Upper lobe of left lung (tissue), 6 donors: Measurements from ENCODE around the gene PDGFD. TPM values are rescaled to one million over a fixed set of nuclear protein-coding genes. Genes with fewer than 3 reads are reported as not detected.

Experiments used
- ATAC-seq, 2 donors: fragments of 200-7000 bp; cut with Tn5 transposase; one replicate each; pipeline ENCODE4 v1.9.1; 2022; ENCODE audit warnings: mild to moderate bottlenecking in 2 of 2, moderate library complexity in 2 of 2; ENCODE audit not compliant: low FRiP score in 2 of 2
- DNase-seq, 2 donors: peaks; one replicate each; pipeline ENCODE4 v3.0.0-alpha.2; 2019 to 2020
- H3K27ac ChIP-seq, 4 donors: fragments of 200-600 bp; sonication (generic); one replicate each; pipeline ENCODE4 v1.5.1; 2016 to 2019
- H3K27me3 ChIP-seq, 4 donors: fragments of 200-600 bp; sonication (generic); one replicate each; pipeline ENCODE4 v1.5.1; 2017 to 2019
- H3K36me3 ChIP-seq, 4 donors: fragments of 200-600 bp; sonication (generic); one replicate each; pipeline ENCODE4 v1.5.1; 2016 to 2019
- H3K4me1 ChIP-seq, 4 donors: fragments of 200-600 bp; sonication (generic); one replicate each; pipeline ENCODE4 v1.5.1; 2018 to 2019
- H3K4me3 ChIP-seq, 4 donors: fragments of 200-600 bp; sonication (generic); one replicate each; pipeline ENCODE4 v1.5.1; 2017 to 2019; ENCODE audit warnings: mild to moderate bottlenecking in 2 of 4, moderate library complexity in 1 of 4
- H3K9me3 ChIP-seq, 4 donors: fragments of 200-600 bp; sonication (generic); one replicate each; pipeline ENCODE4 v1.5.1; 2018 to 2019
- CTCF ChIP-seq, 6 experiments: fragments of 450-650 bp in 4 of 6; fragments of 200-600 bp in 2 of 6; sonication (generic) in 2 of 6; IDR thresholded peaks; one replicate each; pipeline ENCODE4 v1.5.1; 2016 to 2019; ENCODE audit warnings: antibody characterized with exemption in 6 of 6
- EP300 ChIP-seq, 4 donors: sonication (generic); formaldehyde crosslinking; IDR thresholded peaks; one replicate each; pipeline ENCODE4 v1.5.1; 2017; ENCODE audit warnings: antibody characterized with exemption in 4 of 4, control low read depth in 2 of 4
- POLR2A ChIP-seq, 4 donors: fragments of 450-650 bp; IDR thresholded peaks; one replicate each; pipeline ENCODE4 v1.5.1; 2016 to 2017; ENCODE audit warnings: antibody characterized with exemption in 4 of 4, mild to moderate bottlenecking in 2 of 4
- POLR2AphosphoS5 ChIP-seq, 2 donors: sonication (generic); formaldehyde crosslinking; IDR thresholded peaks; one replicate each; pipeline ENCODE4 v1.5.1; 2017; ENCODE audit warnings: antibody characterized with exemption in 2 of 2
- WGBS, 2 donors: methylation state at CpG; one replicate each; pipeline ENCODE4 v1.1.5; 2017 to 2018; 5-methylcytosine and 5-hydroxymethylcytosine counted together
- total RNA-seq, 6 donors: library from RNA; depleted of rRNA in 4 of 6; stranded (reverse); fragments of >200 nt in 4 of 6; gene quantifications; one replicate each; pipeline versions ENCODE4 v1.1.0 to v1.2.1, GENCODE V29; 2016 to 2021
- donor health status: DM: no; HTN: no; CAD: no; lungs with moderate emphysema.
- donor health status: DM: no; HTN: yes; CAD: no; lungs with severe emphysema.

The PDGFD gene
- total RNA-seq, 6 donors from 2014 or later: 2.1 to 6.6 (median 2.7) TPM; not detected in 1

- no peaks in the 10 kb centered on the region for H3K4me1 ChIP-seq
- no peaks in the 10 kb centered on the region for H3K9me3 ChIP-seq
- DNase-seq (no peak), ATAC-seq (no peak)
- H3K27ac ChIP-seq: no peak overlapping the region
- no peaks in the 10 kb centered on the region for H3K27me3 ChIP-seq
- no peaks in the 10 kb centered on the region for H3K36me3 ChIP-seq
- 76 to 82% methylated on average over 5 of the region's 5 CpGs for WGBS, 2 donors
- TF ChIP-seq EP300 (IDR thresholded peaks at IDR 0.05): no peak
- no peak overlapping the region for H3K4me3 ChIP-seq
Observed at GRCh38 chr11:103958475-103959215, 205.3 kb downstream of the PDGFD start.

DNA sequence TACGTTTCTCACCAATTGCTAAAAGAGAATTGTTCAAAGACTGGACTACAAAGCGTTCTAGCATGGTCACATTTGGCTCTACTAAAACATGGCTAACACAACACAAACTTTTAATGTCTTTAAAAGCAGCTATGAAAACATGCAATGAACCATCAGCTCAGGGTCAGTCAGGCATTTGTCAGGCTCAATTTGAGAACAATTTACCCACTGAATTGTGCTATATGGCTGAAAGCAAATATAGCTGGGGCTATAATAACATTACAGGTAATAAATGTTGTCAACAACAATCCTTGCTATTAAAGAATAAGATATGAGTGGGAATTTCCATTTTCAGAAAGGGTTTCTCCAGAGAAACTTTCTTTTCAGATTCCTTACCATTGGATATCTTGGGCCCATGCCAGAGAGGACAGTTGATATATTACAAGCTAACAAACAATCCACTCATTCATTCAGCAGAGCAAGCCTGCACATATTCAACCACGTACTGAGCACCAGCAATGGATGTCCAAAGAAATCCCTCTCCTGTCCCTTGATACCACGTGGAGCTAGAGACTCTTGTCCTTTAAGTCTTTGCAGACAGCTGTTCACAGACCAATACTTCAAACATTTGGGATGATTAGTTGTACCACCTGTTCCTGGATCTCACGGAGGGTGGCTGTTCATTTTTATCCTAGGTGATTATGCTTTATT, 210.0 kb downstream of the PDGFD start:
- H3K9me3 ChIP-seq: no peaks in the 10 kb centered on the region
- TF ChIP-seq CTCF (IDR thresholded peaks at IDR 0.05): no peak
- TF ChIP-seq POLR2AphosphoS5 (IDR thresholded peaks at IDR 0.05): no peak
- TF ChIP-seq EP300 (IDR thresholded peaks at IDR 0.05): no peak
- no peak for TF ChIP-seq POLR2A (IDR thresholded peaks at IDR 0.05)
- ATAC-seq: no peak
- no peaks in the 10 kb centered on the region for H3K4me1 ChIP-seq
- H3K27ac ChIP-seq: no peak overlapping the region
- no peaks in the 10 kb centered on the region for H3K36me3 ChIP-seq
- WGBS, 2 donors: 63 to 80% methylated on average over 5 of the region's 5 CpGs
- H3K4me3 ChIP-seq: peak overlapping the region in 1 of 4 donors; percentile 7
- no peak for DNase-seq
- no peaks in the 10 kb centered on the region for H3K27me3 ChIP-seq

GRCh38 chr11:103949781-103950180, 214.2 kb downstream of the PDGFD start:
- WGBS, 2 donors: 80 to 88% methylated on average over 5 of the region's 5 CpGs
- Histone ChIP-seq H3K27ac (no peak overlapping the region), H3K4me3 (no peak overlapping the region), H3K4me1 (no peaks in the 10 kb centered on the region), H3K36me3 (no peaks in the 10 kb centered on the region), H3K9me3 (no peaks in the 10 kb centered on the region), H3K27me3 (no peaks in the 10 kb centered on the region)
- TF ChIP-seq CTCF (IDR thresholded peaks at IDR 0.05) (no peak), EP300 (IDR thresholded peaks at IDR 0.05) (no peak), POLR2AphosphoS5 (IDR thresholded peaks at IDR 0.05) (no peak), POLR2A (IDR thresholded peaks at IDR 0.05) (no peak)
- ATAC-seq: no peak
- DNase-seq: no peak

- Histone ChIP-seq H3K36me3 (no peaks in the 10 kb centered on the region), H3K9me3 (no peaks in the 10 kb centered on the region), H3K4me1 (no peaks in the 10 kb centered on the region), H3K4me3 (no peak overlapping the region), H3K27ac (no peak overlapping the region), H3K27me3 (no peaks in the 10 kb centered on the region)
- WGBS, 2 donors: 47 to 49% methylated on average over 2 of the region's 2 CpGs
- no peak for DNase-seq
- TF ChIP-seq POLR2A (IDR thresholded peaks at IDR 0.05): no peak
- TF ChIP-seq CTCF (IDR thresholded peaks at IDR 0.05): no peak
- no peak for TF ChIP-seq EP300 (IDR thresholded peaks at IDR 0.05)
- TF ChIP-seq POLR2AphosphoS5 (IDR thresholded peaks at IDR 0.05): no peak
- no peak for ATAC-seq
Observed at GRCh38 chr11:103948187-103948763, 215.7 kb downstream of the PDGFD start.

DNA sequence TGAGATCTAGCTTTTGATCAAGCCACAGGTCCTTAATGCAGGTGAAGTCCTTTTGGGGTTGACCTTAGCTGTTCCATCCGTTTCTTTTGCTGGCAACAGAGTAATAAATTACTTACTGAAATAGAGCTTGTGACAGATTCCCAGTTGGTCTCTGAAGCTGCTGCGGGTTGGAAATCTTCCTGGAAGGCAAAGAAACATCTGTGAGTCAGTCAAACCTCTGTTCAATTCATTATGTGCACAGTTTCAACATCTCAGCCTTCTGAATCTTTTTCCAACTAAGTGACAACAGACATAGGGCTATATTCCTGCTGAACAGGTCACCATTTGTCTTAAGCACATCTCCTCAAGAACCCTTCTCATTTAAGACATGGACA, 216.4 kb downstream of the PDGFD start:
- ATAC-seq: no peak
- no peak for DNase-seq
- no peaks in the 10 kb centered on the region for H3K9me3 ChIP-seq
- H3K4me3 ChIP-seq: no peak overlapping the region
- 63 to 69% methylated on average over 2 of the region's 2 CpGs for WGBS, 2 donors
- no peak overlapping the region for H3K27ac ChIP-seq
- H3K4me1 ChIP-seq: no peaks in the 10 kb centered on the region
- H3K27me3 ChIP-seq: no peaks in the 10 kb centered on the region
- TF ChIP-seq POLR2AphosphoS5 (IDR thresholded peaks at IDR 0.05): no peak
- TF ChIP-seq POLR2A (IDR thresholded peaks at IDR 0.05): no peak
- no peak for TF ChIP-seq CTCF (IDR thresholded peaks at IDR 0.05)
- no peak for TF ChIP-seq EP300 (IDR thresholded peaks at IDR 0.05)
- no peaks in the 10 kb centered on the region for H3K36me3 ChIP-seq
